Lower leg skin (tissue), 3 donors: ENCODE results near the gene ETV5.

Source experiments
- POLR2A ChIP-seq, 2 donors: fragments of 450-650 bp; IDR thresholded peaks; one replicate each; pipeline ENCODE4 v1.6.1; 2016 to 2017; ENCODE audit warnings: antibody characterized with exemption in 2 of 2, mild to moderate bottlenecking in 1 of 2, moderate library complexity in 1 of 2
- TF ChIP-seq, protein P1 (sequence below), 3 donors: fragments of 450-650 bp; IDR thresholded peaks; one replicate each; pipeline ENCODE4 v1.5.1; 2016; ENCODE audit warnings: antibody characterized with exemption in 3 of 3, mild to moderate bottlenecking in 3 of 3, moderate library complexity in 2 of 3

DNA sequence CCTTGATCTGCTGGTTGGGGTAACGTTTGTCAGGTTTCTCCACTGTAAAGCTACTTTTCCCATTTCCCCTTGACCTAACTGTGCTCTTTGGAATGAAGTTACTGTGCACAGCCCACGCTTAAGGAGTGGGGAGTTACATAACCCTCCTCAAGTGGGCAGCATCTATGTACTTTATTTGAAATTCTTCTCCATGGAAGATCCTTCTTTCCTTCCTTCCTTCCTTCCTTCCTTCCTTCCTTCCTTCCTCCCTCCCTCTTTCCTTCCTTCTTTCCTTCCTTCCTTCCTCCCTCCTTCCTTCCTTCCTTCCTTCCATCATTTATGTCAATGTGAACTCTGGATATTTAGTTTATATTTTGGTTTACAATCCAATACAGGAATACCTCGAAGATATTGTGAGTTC lies 94.0 kb downstream of the ETV5 start:
- TF ChIP-seq, protein P1, sequence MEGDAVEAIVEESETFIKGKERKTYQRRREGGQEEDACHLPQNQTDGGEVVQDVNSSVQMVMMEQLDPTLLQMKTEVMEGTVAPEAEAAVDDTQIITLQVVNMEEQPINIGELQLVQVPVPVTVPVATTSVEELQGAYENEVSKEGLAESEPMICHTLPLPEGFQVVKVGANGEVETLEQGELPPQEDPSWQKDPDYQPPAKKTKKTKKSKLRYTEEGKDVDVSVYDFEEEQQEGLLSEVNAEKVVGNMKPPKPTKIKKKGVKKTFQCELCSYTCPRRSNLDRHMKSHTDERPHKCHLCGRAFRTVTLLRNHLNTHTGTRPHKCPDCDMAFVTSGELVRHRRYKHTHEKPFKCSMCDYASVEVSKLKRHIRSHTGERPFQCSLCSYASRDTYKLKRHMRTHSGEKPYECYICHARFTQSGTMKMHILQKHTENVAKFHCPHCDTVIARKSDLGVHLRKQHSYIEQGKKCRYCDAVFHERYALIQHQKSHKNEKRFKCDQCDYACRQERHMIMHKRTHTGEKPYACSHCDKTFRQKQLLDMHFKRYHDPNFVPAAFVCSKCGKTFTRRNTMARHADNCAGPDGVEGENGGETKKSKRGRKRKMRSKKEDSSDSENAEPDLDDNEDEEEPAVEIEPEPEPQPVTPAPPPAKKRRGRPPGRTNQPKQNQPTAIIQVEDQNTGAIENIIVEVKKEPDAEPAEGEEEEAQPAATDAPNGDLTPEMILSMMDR (IDR thresholded peaks at IDR 0.05) = no peak
- no peak for TF ChIP-seq POLR2A (IDR thresholded peaks at IDR 0.05)
